ENCODE results near the gene TAF5. TPM values are rescaled to one million over a fixed set of nuclear protein-coding genes. Genes with fewer than 3 reads are reported as not detected.

TAF5 gene
- total and polyA plus RNA-seq, 2 experiments from 2014 or later: 1.7 to 4.0 TPM

DNA sequence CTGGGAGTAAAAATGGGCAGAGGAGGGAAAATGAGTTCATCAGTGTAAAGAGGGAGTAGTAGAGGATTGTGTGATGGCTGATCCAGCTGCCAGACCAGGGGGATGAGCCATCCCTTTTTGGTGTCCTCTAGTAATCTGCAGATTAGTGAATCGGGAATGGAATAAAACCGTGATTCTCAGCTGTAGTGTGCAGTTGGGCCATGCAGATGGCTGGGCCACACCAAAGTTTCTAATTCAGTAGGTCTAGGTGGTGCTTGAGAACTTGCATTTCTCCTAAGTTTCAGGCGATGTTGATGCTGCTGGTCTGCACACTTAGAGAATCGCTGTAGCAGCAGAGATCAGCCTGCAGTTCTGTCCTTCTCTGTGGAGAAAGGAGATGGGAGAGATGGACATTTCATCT is 51.3 kb downstream of the TAF5 start:
- Histone ChIP-seq H2AFZ (no peak overlapping the region), H3K9me3 (ENCODE audit: low read depth) (no peaks in the 10 kb centered on the region), H3K9ac (no peak overlapping the region), H3K4me2 (ENCODE audit: unreplicated experiment) (no peak overlapping the region), H3F3A (ENCODE audit: insufficient read depth) (0 out of 2 replicates have a peak, but pooled peaks cover 10% of the 10 kb centered on the region), H3K4me1 (ENCODE audit: insufficient read depth) (no peaks in the 10 kb centered on the region), H3K4me3 (no peak overlapping the region), H3K27ac (no peak overlapping the region), H3K27me3 (replicated peaks; ENCODE audit: insufficient read depth) (no peaks in the 10 kb centered on the region), H4K20me1 (ENCODE audit: insufficient read depth) (no peaks in the 10 kb centered on the region), H3K36me3 (ENCODE audit: low read depth) (peaks cover 65% of the 10 kb centered on the region), H3K9me2 (ENCODE audit: insufficient read depth) (no peaks in the 10 kb centered on the region), H3K79me2 (ENCODE audit: insufficient read depth) (0 out of 2 replicates have a peak, but pooled peaks cover 5% of the 10 kb centered on the region)
- in situ Hi-C loops (cut with MboI): loop anchor here (10.0 kb wide), 1 partner anchor 66 kb away; no protein-coding TSS in a partner anchor
- no peak for DNase-seq
- TF ChIP-seq EZH2 (IDR thresholded peaks at IDR 0.05; ENCODE audit: insufficient read depth, poor library complexity, severe bottlenecking): no peak
- no peak for TF ChIP-seq EZH2phosphoT487 (IDR thresholded peaks at IDR 0.05; ENCODE audit: insufficient read depth, low read depth)
- WGBS, 2 experiments (ENCODE audit: low coverage in 1 of 2, low lambda C conversion rate in 2 of 2, missing lambda C conversion rate in 2 of 2): 93 to 94% methylated on average over 4 of the region's 4 CpGs

DNA sequence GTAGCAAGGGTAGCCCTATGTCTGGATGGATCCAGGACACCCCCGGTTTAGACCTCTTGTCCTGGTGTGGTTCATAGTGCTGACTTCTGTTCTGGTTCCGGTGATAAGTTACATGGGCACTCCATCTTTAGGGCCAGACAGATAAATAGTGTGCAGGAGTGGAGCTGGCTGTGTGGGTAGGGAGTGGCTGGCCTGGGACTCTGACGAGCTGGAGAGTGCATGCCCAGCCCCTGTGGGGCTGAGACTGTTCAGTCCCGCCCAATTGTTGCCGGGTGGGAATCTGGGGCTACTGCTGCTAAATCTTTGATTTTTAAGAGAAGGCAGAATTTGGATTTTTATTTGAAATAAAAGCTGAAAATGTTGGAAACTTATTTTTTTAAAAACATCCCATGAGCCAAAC is 56.0 kb downstream of the TAF5 start:
- no peak overlapping the region for H3K27ac ChIP-seq
- no peaks in the 10 kb centered on the region; the same call in none of the 2 replicates for H3K79me2 ChIP-seq (ENCODE audit: insufficient read depth)
- no peaks in the 10 kb centered on the region for H3K4me1 ChIP-seq (ENCODE audit: insufficient read depth)
- no peaks in the 10 kb centered on the region for H3K9me3 ChIP-seq (ENCODE audit: low read depth)
- in situ Hi-C loops (cut with MboI): no loop called here
- no peak overlapping the region for H2AFZ ChIP-seq
- no peaks in the 10 kb centered on the region for H3F3A ChIP-seq (ENCODE audit: insufficient read depth)
- DNase-seq: no peak
- no peaks in the 10 kb centered on the region for H3K27me3 ChIP-seq (replicated peaks; ENCODE audit: insufficient read depth)
- H3K36me3 ChIP-seq (ENCODE audit: low read depth): peaks cover 66% of the 10 kb centered on the region
- H3K4me2 ChIP-seq (ENCODE audit: unreplicated experiment): no peak overlapping the region
- H3K9ac ChIP-seq: no peak overlapping the region
- 65 to 73% methylated on average over 5 of the region's 5 CpGs for WGBS, 2 experiments (ENCODE audit: low coverage in 1 of 2, low lambda C conversion rate in 2 of 2, missing lambda C conversion rate in 2 of 2)
- TF ChIP-seq EZH2 (IDR thresholded peaks at IDR 0.05; ENCODE audit: insufficient read depth, poor library complexity, severe bottlenecking): no peak
- TF ChIP-seq EZH2phosphoT487 (IDR thresholded peaks at IDR 0.05; ENCODE audit: insufficient read depth, low read depth): no peak
- no peaks in the 10 kb centered on the region for H3K9me2 ChIP-seq (ENCODE audit: insufficient read depth)
- H3K4me3 ChIP-seq: no peak overlapping the region
- H4K20me1 ChIP-seq (ENCODE audit: insufficient read depth): no peaks in the 10 kb centered on the region

DNA sequence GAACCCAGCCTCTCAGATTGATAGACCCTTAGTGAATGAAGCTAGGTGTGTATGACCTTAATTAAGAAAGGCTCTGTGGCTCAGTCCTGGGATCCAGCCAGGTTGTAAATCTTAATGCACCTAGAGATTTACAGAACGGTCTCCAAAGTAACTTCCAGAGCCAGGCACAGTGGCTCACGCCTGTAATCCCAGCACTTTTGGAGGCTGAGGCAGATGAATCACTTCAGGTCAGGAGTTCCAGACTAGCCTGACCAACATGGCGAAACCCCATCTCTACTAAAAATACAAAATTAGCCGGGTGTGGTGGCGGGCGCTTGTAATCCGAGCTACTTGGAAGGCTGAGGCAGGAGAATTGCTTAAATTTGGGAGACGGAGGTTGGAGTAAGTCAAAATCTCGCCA is 60.1 kb downstream of the TAF5 start:
- Histone ChIP-seq H3K4me1 (ENCODE audit: insufficient read depth) (no peaks in the 10 kb centered on the region), H3K9ac (no peak overlapping the region), H4K20me1 (ENCODE audit: insufficient read depth) (no peaks in the 10 kb centered on the region), H3K4me3 (no peak overlapping the region), H2AFZ (no peak overlapping the region), H3K36me3 (ENCODE audit: low read depth) (peaks cover 77% of the 10 kb centered on the region), H3K4me2 (ENCODE audit: unreplicated experiment) (no peak overlapping the region), H3K79me2 (ENCODE audit: insufficient read depth) (no peaks in the 10 kb centered on the region; the same call in none of the 2 replicates), H3K9me3 (ENCODE audit: low read depth) (no peaks in the 10 kb centered on the region), H3K27ac (no peak overlapping the region), H3F3A (ENCODE audit: insufficient read depth) (no peaks in the 10 kb centered on the region), H3K9me2 (ENCODE audit: insufficient read depth) (no peaks in the 10 kb centered on the region), H3K27me3 (replicated peaks; ENCODE audit: insufficient read depth) (no peaks in the 10 kb centered on the region)
- in situ Hi-C loops (cut with MboI): no loop called here
- WGBS, 2 experiments (ENCODE audit: low coverage in 1 of 2, low lambda C conversion rate in 2 of 2, missing lambda C conversion rate in 2 of 2): 86 to 93% methylated on average over 9 of the region's 9 CpGs
- no peak for DNase-seq
- TF ChIP-seq EZH2 (IDR thresholded peaks at IDR 0.05; ENCODE audit: insufficient read depth, poor library complexity, severe bottlenecking): no peak
- TF ChIP-seq EZH2phosphoT487 (IDR thresholded peaks at IDR 0.05; ENCODE audit: insufficient read depth, low read depth): no peak

DNA sequence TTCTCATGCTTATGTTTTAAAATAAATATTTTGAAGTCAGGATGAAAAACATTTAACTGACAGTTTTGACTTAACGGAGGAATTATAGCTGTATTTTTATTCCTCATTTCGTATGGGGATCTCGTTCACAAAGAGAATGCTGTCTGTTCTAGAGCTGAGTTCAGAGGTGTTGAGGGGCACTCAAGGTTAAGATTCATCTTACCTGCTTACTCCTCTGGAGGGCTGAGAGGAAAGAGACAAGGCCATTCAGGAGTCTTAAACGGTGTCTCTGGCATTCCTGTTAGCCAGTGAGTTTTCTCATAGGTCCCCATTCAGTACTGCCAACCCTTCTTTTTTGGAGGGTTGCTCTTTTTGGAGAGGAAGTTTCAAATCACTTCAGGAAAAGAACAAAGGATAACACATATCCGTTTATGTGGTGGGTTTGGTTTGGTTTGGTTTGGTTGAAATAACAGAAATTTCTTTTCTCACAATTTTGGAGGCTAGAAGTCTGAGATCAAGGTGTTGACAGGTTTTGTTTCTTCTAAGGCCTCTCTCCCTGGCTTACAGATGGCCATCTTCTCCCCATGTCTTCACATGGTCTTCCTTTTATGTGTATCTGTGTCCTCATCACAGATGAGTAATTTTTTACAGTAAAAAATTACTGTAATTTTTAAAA is 61.3 kb downstream of the TAF5 start:
- H3K27ac ChIP-seq: no peak overlapping the region
- no peaks in the 10 kb centered on the region for H4K20me1 ChIP-seq (ENCODE audit: insufficient read depth)
- TF ChIP-seq EZH2phosphoT487 (IDR thresholded peaks at IDR 0.05; ENCODE audit: insufficient read depth, low read depth) (no peak), EZH2 (IDR thresholded peaks at IDR 0.05; ENCODE audit: insufficient read depth, poor library complexity, severe bottlenecking) (no peak)
- no peaks in the 10 kb centered on the region for H3K9me3 ChIP-seq (ENCODE audit: low read depth)
- H3K9me2 ChIP-seq (ENCODE audit: insufficient read depth): no peaks in the 10 kb centered on the region
- H3F3A ChIP-seq (ENCODE audit: insufficient read depth): no peaks in the 10 kb centered on the region
- no peaks in the 10 kb centered on the region for H3K4me1 ChIP-seq (ENCODE audit: insufficient read depth)
- no peak for DNase-seq
- no peak overlapping the region for H3K4me2 ChIP-seq (ENCODE audit: unreplicated experiment)
- H3K4me3 ChIP-seq: no peak overlapping the region
- no peak overlapping the region for H3K9ac ChIP-seq
- WGBS, 2 experiments (ENCODE audit: low coverage in 1 of 2, low lambda C conversion rate in 2 of 2, missing lambda C conversion rate in 2 of 2): 81 to 88% methylated on average over 5 of the region's 5 CpGs
- H3K79me2 ChIP-seq (ENCODE audit: insufficient read depth): no peaks in the 10 kb centered on the region; the same call in none of the 2 replicates
- in situ Hi-C loops (cut with MboI): no loop called here
- no peak overlapping the region for H2AFZ ChIP-seq
- H3K36me3 ChIP-seq (ENCODE audit: low read depth): peaks cover 70% of the 10 kb centered on the region
- no peaks in the 10 kb centered on the region for H3K27me3 ChIP-seq (replicated peaks; ENCODE audit: insufficient read depth)

Data from GM23248 (cell line).